Progenitor cell of endocrine pancreas (in vitro differentiated cells): Measurements from ENCODE around the gene DDX28. TPM values are rescaled to one million over a fixed set of nuclear protein-coding genes. Genes with fewer than 3 reads are reported as not detected.

Experiments
- DNase-seq: peaks from one replicate; pipeline ENCODE4 v3.0.0; 2021; ENCODE audit warnings: low spot score; ENCODE audit not compliant: unreplicated experiment
- H3K27ac Mint-ChIP-seq: 2 replicates; pipeline ENCODE4 v1.8.0; 2021; ENCODE audit warnings: mild to moderate bottlenecking, moderate library complexity, mixed read lengths
- H3K27me3 Mint-ChIP-seq: 2 replicates; pipeline ENCODE4 v1.8.0; 2021; ENCODE audit warnings: mixed read lengths
- H3K36me3 Mint-ChIP-seq: 2 replicates; pipeline ENCODE4 v1.8.0; 2022; ENCODE audit warnings: mixed read lengths; ENCODE audit not compliant: insufficient read depth
- H3K4me1 Mint-ChIP-seq: 2 replicates; pipeline ENCODE4 v1.8.0; 2021; ENCODE audit warnings: low read depth, mixed read lengths
- H3K4me3 Mint-ChIP-seq: 2 replicates; pipeline ENCODE4 v1.8.0; 2021; ENCODE audit warnings: low read depth, mild to moderate bottlenecking, moderate library complexity, mixed read lengths
- H3K9me3 Mint-ChIP-seq: 2 replicates; pipeline ENCODE4 v1.8.0; 2021; ENCODE audit warnings: low read depth, mixed read lengths
- CTCF ChIP-seq: fragments of 200-600 bp; sonication (generic); IDR thresholded peaks from one replicate; pipeline ENCODE4 v1.5.0; 2021; ENCODE audit warnings: antibody characterized with exemption, mild to moderate bottlenecking; ENCODE audit not compliant: unreplicated experiment
- total RNA-seq: library from RNA; stranded (reverse); gene quantifications from 2 replicates; pipeline ENCODE4 v1.2.1, GENCODE V29; 2021

Gene DDX28
- total RNA-seq, 1 donor from 2014 or later = 9.5 TPM

- no peak for TF ChIP-seq CTCF
- Mint-ChIP-seq H3K27me3 (no peaks in the 10 kb centered on the region), H3K36me3 (peaks cover 8% of the 10 kb centered on the region), H3K9me3 (no peaks in the 10 kb centered on the region), H3K4me3 (no peak overlapping the region), H3K4me1 (no peaks in the 10 kb centered on the region), H3K27ac (no peak overlapping the region)
- DNase-seq = no peak
Observed at GRCh38 chr16:68049449-68049848, 26.4 kb upstream of the DDX28 start.

DNA sequence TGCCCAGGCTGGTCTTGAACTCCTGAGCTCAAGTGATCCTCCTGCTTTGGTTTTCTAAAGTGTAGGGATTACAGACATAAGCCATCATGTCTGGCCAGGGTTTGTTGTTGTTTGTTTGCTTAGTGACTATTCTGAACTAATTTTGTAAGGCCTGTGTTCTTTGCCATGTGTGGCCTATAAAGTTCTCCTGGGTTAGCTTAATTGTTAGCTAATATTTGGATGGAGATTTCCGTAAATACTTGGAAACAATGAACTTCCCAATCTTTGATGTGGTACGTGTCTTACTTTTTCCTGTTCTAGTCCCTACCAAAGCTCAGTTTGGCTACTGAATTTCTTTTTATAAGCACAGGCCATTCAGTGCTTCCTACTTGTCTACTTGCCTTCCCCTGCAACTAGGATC, 25.0 kb upstream of the DDX28 start:
- no peaks in the 10 kb centered on the region for H3K9me3 Mint-ChIP-seq
- H3K4me1 Mint-ChIP-seq = no peaks in the 10 kb centered on the region
- H3K4me3 Mint-ChIP-seq = no peak overlapping the region
- H3K36me3 Mint-ChIP-seq = peaks cover 3% of the 10 kb centered on the region
- DNase-seq = no peak
- H3K27me3 Mint-ChIP-seq = no peaks in the 10 kb centered on the region
- H3K27ac Mint-ChIP-seq = no peak overlapping the region
- TF ChIP-seq CTCF = no peak

DNA sequence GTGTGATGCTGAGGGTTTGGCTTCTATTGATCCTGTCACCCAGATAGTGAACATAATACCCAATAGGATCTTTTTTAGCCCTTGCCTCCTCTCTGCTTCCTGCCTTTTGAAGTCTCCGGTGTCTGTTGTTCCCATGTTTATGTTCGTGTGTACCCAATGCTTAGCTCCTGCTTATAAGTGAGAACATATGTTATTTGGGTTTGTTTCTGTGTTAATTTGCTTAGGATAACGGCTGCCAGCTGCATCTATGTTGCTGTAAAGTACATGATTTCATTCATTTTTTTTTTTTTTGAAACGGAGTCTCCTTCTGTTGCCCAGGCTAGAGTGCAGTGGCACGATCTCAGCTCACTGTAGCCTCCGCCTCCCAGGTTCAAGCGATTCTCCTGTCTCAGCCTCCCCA, 23.1 kb upstream of the DDX28 start:
- Mint-ChIP-seq H3K27ac (no peak overlapping the region), H3K9me3 (no peaks in the 10 kb centered on the region), H3K27me3 (no peaks in the 10 kb centered on the region), H3K4me3 (no peak overlapping the region), H3K36me3 (peaks cover 3% of the 10 kb centered on the region), H3K4me1 (no peaks in the 10 kb centered on the region)
- TF ChIP-seq CTCF = no peak
- DNase-seq = no peak

GRCh38 chr16:68041783-68042182, 18.8 kb upstream of the DDX28 start:
- no peak overlapping the region for H3K27ac Mint-ChIP-seq
- H3K9me3 Mint-ChIP-seq = no peaks in the 10 kb centered on the region
- no peak overlapping the region for H3K4me3 Mint-ChIP-seq
- DNase-seq = no peak
- H3K4me1 Mint-ChIP-seq = no peaks in the 10 kb centered on the region
- no peak for TF ChIP-seq CTCF
- H3K27me3 Mint-ChIP-seq = no peaks in the 10 kb centered on the region
- peaks cover 8% of the 10 kb centered on the region for H3K36me3 Mint-ChIP-seq

DNA sequence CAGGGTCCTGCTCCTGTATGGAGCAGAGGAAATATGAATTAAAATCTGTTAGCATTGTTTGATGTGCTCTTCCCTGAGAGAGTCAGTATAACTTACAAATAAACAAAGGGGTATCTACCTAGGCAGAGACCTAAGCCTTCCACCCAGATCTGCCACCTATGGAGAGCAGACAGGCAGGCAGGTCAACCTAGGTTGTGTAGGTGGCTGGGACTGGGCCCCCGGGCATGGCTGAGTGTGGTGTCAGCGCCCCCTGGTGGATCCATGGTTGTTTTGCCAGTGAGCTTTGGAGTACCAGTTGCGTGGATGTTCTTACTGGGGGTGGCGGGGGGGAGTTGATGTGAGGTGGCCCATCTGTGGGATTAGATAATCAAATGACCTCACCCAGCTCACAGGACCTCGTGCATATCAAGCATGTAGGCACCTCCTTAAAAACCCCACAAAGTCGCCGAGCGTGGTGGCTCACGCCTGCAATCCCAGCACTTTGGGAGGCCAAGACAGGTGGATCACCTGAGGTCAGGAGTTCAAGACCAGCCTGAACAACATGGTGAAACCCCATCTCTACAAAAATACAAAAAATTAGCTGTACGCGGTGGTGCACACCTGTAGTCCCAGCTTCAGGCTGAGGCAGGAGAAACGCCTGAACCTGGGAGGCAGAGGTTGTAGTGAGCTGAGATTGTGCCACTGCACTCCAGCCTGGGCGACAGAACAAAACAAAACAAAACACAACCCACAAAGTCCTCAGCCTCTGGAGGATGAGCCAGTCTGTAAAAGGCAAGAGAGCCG, 17.7 kb upstream of the DDX28 start:
- Mint-ChIP-seq H3K9me3 (no peaks in the 10 kb centered on the region), H3K4me3 (no peak overlapping the region), H3K27ac (peak overlapping the region; percentile 43), H3K36me3 (peaks cover 8% of the 10 kb centered on the region), H3K4me1 (no peaks in the 10 kb centered on the region), H3K27me3 (no peaks in the 10 kb centered on the region)
- TF ChIP-seq CTCF = peak; percentile 84
- DNase-seq = peak; percentile 77
